Naive thymus-derived CD4-positive, alpha-beta T cell (primary cell): ENCODE data around the gene OR2D3. TPM values are rescaled to one million over a fixed set of nuclear protein-coding genes. Genes with fewer than 3 reads are reported as not detected.
"Not testable (repeated sequence)": the region's sequence is repeated elsewhere in the genome, so short reads cannot be mapped to it uniquely, and the experiment has no call there.

Experiments used
- ATAC-seq: fragments of 150-1000 bp; cut with Tn5 transposase; 2 replicates; pipeline ENCODE4 v1.10.0; 2021; ENCODE audit warnings: mild to moderate bottlenecking, moderate library complexity
- CTCF ChIA-PET: fragments of 350-600 bp; sonication (Branson Sonifier 250); formaldehyde crosslinking; loops from one replicate; lab custom pipeline; 2021; ENCODE audit warnings: antibody characterized with exemption; lab: Charles Lee
- POLR2A ChIA-PET: fragments of 350-600 bp; sonication (Branson Sonifier 250); formaldehyde crosslinking; loops from one replicate; lab custom pipeline; 2021; ENCODE audit warnings: antibody characterized with exemption, inconsistent platforms; lab: Charles Lee
- DNase-seq, 9 donors: peaks; one replicate each; pipeline versions ENCODE4 v3.0.0 to v3.0.0-alpha.2; 2020 to 2022; ENCODE audit warnings: mixed read lengths in 1 of 9
- H3K27ac ChIP-seq: one replicate; pipeline ENCODE4 v1.7.0; 2013; ENCODE audit warnings: mild to moderate bottlenecking, low read depth, low read length, moderate library complexity
- H3K27me3 ChIP-seq, 2 donors: one replicate each; pipeline ENCODE4 v1.7.0; 2013; ENCODE audit warnings: low read length in 2 of 2, mild to moderate bottlenecking in 2 of 2, moderate library complexity in 2 of 2; ENCODE audit not compliant: control insufficient read depth in 2 of 2, insufficient read depth in 2 of 2
- H3K36me3 ChIP-seq, 3 experiments: 1 replicate in 2 of 3; 2 replicates in 1 of 3; pipeline ENCODE4 v1.7.0; 2013; ENCODE audit warnings: low read length in 3 of 3, mild to moderate bottlenecking in 3 of 3, moderate library complexity in 1 of 3; ENCODE audit not compliant: insufficient read depth in 3 of 3, control insufficient read depth in 2 of 3
- H3K4me1 ChIP-seq, 2 donors: one replicate each; pipeline ENCODE4 v1.7.0; 2013; ENCODE audit warnings: low read length in 2 of 2, mild to moderate bottlenecking in 2 of 2, moderate library complexity in 1 of 2; ENCODE audit not compliant: control insufficient read depth in 2 of 2, insufficient read depth in 2 of 2
- H3K4me3 ChIP-seq: 2 replicates; pipeline ENCODE4 v1.7.0; 2013; ENCODE audit warnings: mild to moderate bottlenecking, low read length
- H3K9me3 ChIP-seq, 3 experiments: 1 replicate in 2 of 3; 2 replicates in 1 of 3; pipeline ENCODE4 v1.7.0; 2013; ENCODE audit warnings: low read length in 3 of 3; ENCODE audit not compliant: control insufficient read depth in 2 of 3
- H3K27ac Mint-ChIP-seq, 9 donors: one replicate each; pipeline ENCODE4 v1.8.0; 2020 to 2022; ENCODE audit warnings: mixed read lengths in 9 of 9, mild to moderate bottlenecking in 8 of 9, moderate library complexity in 5 of 9, inconsistent platforms in 2 of 9
- H3K27me3 Mint-ChIP-seq, 5 donors: one replicate each; pipeline ENCODE4 v1.8.0; 2021 to 2022; ENCODE audit warnings: mixed read lengths in 5 of 5, mild to moderate bottlenecking in 1 of 5
- H3K36me3 Mint-ChIP-seq, 5 donors: one replicate each; pipeline ENCODE4 v1.8.0; 2020 to 2022; ENCODE audit warnings: mixed read lengths in 5 of 5, mild to moderate bottlenecking in 3 of 5, inconsistent platforms in 1 of 5
- H3K4me1 Mint-ChIP-seq, 7 donors: one replicate each; pipeline ENCODE4 v1.8.0; 2020 to 2022; ENCODE audit warnings: mixed read lengths in 7 of 7, mild to moderate bottlenecking in 3 of 7, inconsistent platforms in 1 of 7
- H3K4me3 Mint-ChIP-seq, 10 donors: one replicate each; pipeline ENCODE4 v1.8.0; 2020 to 2022; ENCODE audit warnings: mild to moderate bottlenecking in 10 of 10, mixed read lengths in 10 of 10, moderate library complexity in 6 of 10, inconsistent platforms in 2 of 10
- H3K9me3 Mint-ChIP-seq, 11 donors: one replicate each; pipeline ENCODE4 v1.8.0; 2020 to 2022; ENCODE audit warnings: mixed read lengths in 11 of 11, mild to moderate bottlenecking in 4 of 11, inconsistent platforms in 1 of 11, moderate library complexity in 1 of 11
- intact Hi-C, 2 donors: fragments of 100-400 bp; cut with micrococcal nuclease; formaldehyde crosslinking; loops; one replicate each; pipeline ENCODE4 v1.15.1; 2023
- polyA plus RNA-seq, 2 donors: library from polyadenylated mRNA; unstranded; fragments of 300-500 nt; fragmentation: Illumina TruSeq; gene quantifications; one replicate each; pipeline ENCODE4 v1.2.3, GENCODE V29; 2021
- total RNA-seq, 6 experiments: library from RNA in 5 of 6; stranded (reverse) in 5 of 6; gene quantifications; 1 replicate in 5 of 6; 2 replicates in 1 of 6; pipeline ENCODE4 v1.2.3 and lab custom pipeline; 2021 to 2026

OR2D3 gene, protein sequence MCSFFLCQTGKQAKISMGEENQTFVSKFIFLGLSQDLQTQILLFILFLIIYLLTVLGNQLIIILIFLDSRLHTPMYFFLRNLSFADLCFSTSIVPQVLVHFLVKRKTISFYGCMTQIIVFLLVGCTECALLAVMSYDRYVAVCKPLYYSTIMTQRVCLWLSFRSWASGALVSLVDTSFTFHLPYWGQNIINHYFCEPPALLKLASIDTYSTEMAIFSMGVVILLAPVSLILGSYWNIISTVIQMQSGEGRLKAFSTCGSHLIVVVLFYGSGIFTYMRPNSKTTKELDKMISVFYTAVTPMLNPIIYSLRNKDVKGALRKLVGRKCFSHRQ
- total RNA-seq (not detected), polyA plus RNA-seq (not detected), total RNA-seq (lab: John Stamatoyannopoulos, UW) (not detected)

DNA sequence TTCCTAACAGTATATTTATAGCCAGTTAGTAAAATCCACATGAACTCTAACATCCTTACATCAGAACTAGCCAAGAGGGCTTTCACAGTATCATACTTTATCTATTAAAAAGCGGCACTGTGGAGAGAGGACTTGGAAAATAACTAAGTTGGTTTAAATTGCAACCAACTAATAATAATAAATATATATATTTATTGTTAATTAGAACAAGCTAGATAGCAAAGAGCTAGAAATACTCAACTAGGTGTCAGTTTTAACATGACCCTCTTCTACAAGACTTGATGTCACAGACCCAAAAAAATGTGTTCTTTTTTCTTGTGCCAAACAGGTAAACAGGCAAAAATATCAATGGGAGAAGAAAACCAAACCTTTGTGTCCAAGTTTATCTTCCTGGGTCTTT lies at the start of gene OR2D3:
TSS of gene OR2D3 (plus strand) at position 301 of the 400 bp plus-strand sequence. CDS start at position 301, 0 bp downstream.
- H3K27me3 ChIP-seq, result no peaks in the 10 kb centered on the region
- no peaks in the 10 kb centered on the region for H3K9me3 ChIP-seq
- no peaks in the 10 kb centered on the region for H3K4me1 ChIP-seq
- peaks cover 9 to 58% (median 47%) of the 10 kb centered on the region in 5 donors for H3K27me3 Mint-ChIP-seq
- no peaks in the 10 kb centered on the region for H3K36me3 ChIP-seq
- H3K4me3 ChIP-seq, result no peak within 1 kb of the TSS
- CTCF ChIA-PET, result no interaction called here
- intact Hi-C loops, result no loop called here
- H3K27ac ChIP-seq, result no peak within 1 kb of the TSS
- peaks cover 0 to 5% (median 1%) of the 10 kb centered on the region in 11 donors for H3K9me3 Mint-ChIP-seq
- H3K36me3 Mint-ChIP-seq, result no peaks in the 10 kb centered on the region
- H3K27ac Mint-ChIP-seq, result no peak within 1 kb of the TSS
- ATAC-seq (no peak), DNase-seq (no peak)
- H3K4me1 Mint-ChIP-seq, result peaks cover 0 to 7% (median 2%) of the 10 kb centered on the region in 7 donors
- no peak within 1 kb of the TSS for H3K4me3 Mint-ChIP-seq
- POLR2A ChIA-PET, result no interaction called here

- Mint-ChIP-seq H3K4me3 (no peak overlapping the region), H3K27me3 (peaks cover 6 to 29% (median 12%) of the 10 kb centered on the region in 5 donors), H3K9me3 (no peaks in the 10 kb centered on the region), H3K27ac (no peak overlapping the region), H3K4me1 (no peaks in the 10 kb centered on the region), H3K36me3 (no peaks in the 10 kb centered on the region)
- H3K4me3 ChIP-seq, result no peak overlapping the region
- H3K36me3 ChIP-seq, result no peaks in the 10 kb centered on the region
- no peaks in the 10 kb centered on the region for H3K9me3 ChIP-seq
- intact Hi-C loops, result no loop called here
- CTCF ChIA-PET, result no interaction called here
- ATAC-seq, result no peak
- H3K27ac ChIP-seq, result no peak overlapping the region
- peaks cover 0 to 7% of the 10 kb centered on the region in 2 donors for H3K27me3 ChIP-seq
- no peak for DNase-seq
- H3K4me1 ChIP-seq, result no peaks in the 10 kb centered on the region
- POLR2A ChIA-PET, result no interaction called here
Observed at GRCh38 chr11:6871278-6871677, 49.5 kb upstream of the OR2D3 start.

GRCh38 chr11:6875761-6876160 lies 45.0 kb upstream of the OR2D3 start:
- Mint-ChIP-seq H3K4me3 (no peak overlapping the region), H3K4me1 (no peaks in the 10 kb centered on the region), H3K9me3 (peaks cover 0 to 4% (median 0%) of the 10 kb centered on the region in 11 donors), H3K36me3 (no peaks in the 10 kb centered on the region), H3K27ac (no peak overlapping the region), H3K27me3 (peaks cover 5 to 40% (median 24%) of the 10 kb centered on the region in 5 donors)
- Histone ChIP-seq H3K27me3 (peaks cover 0 to 3% of the 10 kb centered on the region in 2 donors), H3K36me3 (no peaks in the 10 kb centered on the region), H3K4me3 (no peak overlapping the region), H3K27ac (no peak overlapping the region), H3K4me1 (no peaks in the 10 kb centered on the region), H3K9me3 (no peaks in the 10 kb centered on the region)
- no peak for DNase-seq
- ATAC-seq, result no peak
- ChIA-PET CTCF (no interaction called here), POLR2A (no interaction called here)
- intact Hi-C loops, result no loop called here

DNA sequence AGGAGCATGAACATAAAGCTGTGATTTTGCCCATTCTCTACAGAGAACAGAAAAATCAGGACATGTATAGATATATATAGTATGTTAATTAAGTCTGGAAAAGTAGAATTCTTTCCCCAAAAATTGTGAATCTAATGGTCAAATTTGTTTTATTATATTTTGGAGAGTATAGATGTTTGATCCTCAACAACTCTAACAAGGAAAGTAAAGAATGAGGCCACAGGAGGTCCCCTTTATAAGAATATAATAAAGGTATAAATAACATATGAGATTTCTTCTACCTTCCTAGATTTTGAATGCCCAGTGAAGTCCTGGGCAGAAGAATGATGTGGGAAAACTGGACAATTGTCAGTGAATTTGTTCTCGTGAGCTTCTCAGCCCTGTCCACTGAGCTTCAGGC lies 44.5 kb upstream of the OR2D3 start, which contains the start of gene OR10A4:
TSS of gene OR10A4 (plus strand) at position 301 of the 400 bp plus-strand sequence. CDS start at position 324, 23 bp downstream.
- Mint-ChIP-seq H3K4me1 (no peaks in the 10 kb centered on the region), H3K36me3 (no peaks in the 10 kb centered on the region), H3K27ac (no peak within 1 kb of the TSS), H3K4me3 (no peak within 1 kb of the TSS), H3K9me3 (peaks cover 0 to 4% (median 0%) of the 10 kb centered on the region in 11 donors), H3K27me3 (peaks cover 1 to 42% (median 25%) of the 10 kb centered on the region in 5 donors)
- ATAC-seq, result no peak
- Histone ChIP-seq H3K27ac (no peak within 1 kb of the TSS), H3K4me3 (no peak within 1 kb of the TSS), H3K36me3 (no peaks in the 10 kb centered on the region), H3K9me3 (no peaks in the 10 kb centered on the region), H3K27me3 (peaks cover 0 to 3% of the 10 kb centered on the region in 2 donors), H3K4me1 (no peaks in the 10 kb centered on the region)
- DNase-seq, result no peak
- intact Hi-C loops, result no loop called here
- ChIA-PET POLR2A (no interaction called here), CTCF (no interaction called here)

DNA sequence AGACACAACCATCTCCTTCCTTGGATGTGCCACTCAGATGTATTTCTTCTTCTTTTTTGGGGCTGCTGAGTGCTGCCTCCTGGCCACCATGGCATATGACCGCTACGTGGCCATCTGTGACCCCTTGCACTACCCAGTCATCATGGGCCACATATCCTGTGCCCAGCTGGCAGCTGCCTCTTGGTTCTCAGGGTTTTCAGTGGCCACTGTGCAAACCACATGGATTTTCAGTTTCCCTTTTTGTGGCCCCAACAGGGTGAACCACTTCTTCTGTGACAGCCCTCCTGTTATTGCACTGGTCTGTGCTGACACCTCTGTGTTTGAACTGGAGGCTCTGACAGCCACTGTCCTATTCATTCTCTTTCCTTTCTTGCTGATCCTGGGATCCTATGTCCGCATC lies 43.9 kb upstream of the OR2D3 start:
- Mint-ChIP-seq H3K36me3 (no peaks in the 10 kb centered on the region), H3K9me3 (peaks cover 0 to 4% (median 0%) of the 10 kb centered on the region in 11 donors), H3K4me3 (no peak overlapping the region), H3K27ac (no peak overlapping the region), H3K27me3 (peaks cover 4 to 45% (median 28%) of the 10 kb centered on the region in 5 donors), H3K4me1 (no peaks in the 10 kb centered on the region)
- Histone ChIP-seq H3K27me3 (peaks cover 0 to 3% of the 10 kb centered on the region in 2 donors), H3K27ac (no peak overlapping the region), H3K4me3 (no peak overlapping the region), H3K9me3 (no peaks in the 10 kb centered on the region), H3K4me1 (no peaks in the 10 kb centered on the region), H3K36me3 (no peaks in the 10 kb centered on the region)
- ChIA-PET POLR2A (no interaction called here), CTCF (no interaction called here)
- ATAC-seq (no peak), DNase-seq (no peak)
- intact Hi-C loops, result no loop called here

GRCh38 chr11:6882751-6883150 lies 38.1 kb upstream of the OR2D3 start:
- H3K4me1 Mint-ChIP-seq, result no peaks in the 10 kb centered on the region

GRCh38 chr11:6887711-6888110 lies 33.1 kb upstream of the OR2D3 start:
- H3K36me3 Mint-ChIP-seq, H3K27me3 ChIP-seq, H3K4me1 ChIP-seq, H3K27ac ChIP-seq, H3K4me3 Mint-ChIP-seq, CTCF ChIA-PET, H3K4me3 ChIP-seq, intact Hi-C loops, POLR2A ChIA-PET, H3K36me3 ChIP-seq, H3K4me1 Mint-ChIP-seq, ATAC-seq, DNase-seq, H3K27ac Mint-ChIP-seq, H3K9me3 ChIP-seq: not testable (repeated sequence)
- Mint-ChIP-seq H3K27me3 (peaks cover 24 to 31% (median 30%) of the 10 kb centered on the region in 5 donors), H3K9me3 (peaks cover 0 to 12% (median 1%) of the 10 kb centered on the region in 11 donors)

More at GRCh38 chr11:6882751-6883150, 38.1 kb upstream of the OR2D3 start:
- peaks cover 0 to 7% (median 0%) of the 10 kb centered on the region in 11 donors for H3K9me3 Mint-ChIP-seq
- no peaks in the 10 kb centered on the region for H3K4me1 ChIP-seq
- H3K27ac ChIP-seq, result no peak overlapping the region
- ChIA-PET CTCF (no interaction called here), POLR2A (no interaction called here)
- H3K27ac Mint-ChIP-seq, result no peak overlapping the region
- H3K9me3 ChIP-seq, result no peaks in the 10 kb centered on the region
- H3K4me3 ChIP-seq, result no peak overlapping the region
- H3K36me3 ChIP-seq, result no peaks in the 10 kb centered on the region
- intact Hi-C loops, result no loop called here
- no peaks in the 10 kb centered on the region for H3K36me3 Mint-ChIP-seq
- no peak overlapping the region for H3K4me3 Mint-ChIP-seq
- H3K27me3 Mint-ChIP-seq, result peaks cover 10 to 37% (median 29%) of the 10 kb centered on the region in 5 donors
- ATAC-seq (no peak), DNase-seq (no peak)
- H3K27me3 ChIP-seq, result no peaks in the 10 kb centered on the region
